OCI-LY7 (cell line): ENCODE results near the gene TTLL10.

Experiments used
- CTCF ChIP-seq: fragments of 200-600 bp; sonication (generic); conservative IDR thresholded peaks from 2 replicates; pipeline ENCODE4 v1.5.1; 2014; ENCODE audit warnings: mild to moderate bottlenecking, antibody characterized with exemption, low read length, moderate library complexity, mixed read lengths
- EZH2phosphoT487 ChIP-seq: fragments of 200-600 bp; sonication (generic); IDR thresholded peaks from 2 replicates; pipeline ENCODE4 v1.6.1; 2018; ENCODE audit warnings: low read depth, borderline replicate concordance, mild to moderate bottlenecking, mixed run types, antibody characterized with exemption, low read length, moderate library complexity, mixed read lengths

- TF ChIP-seq CTCF = no peak
- no peak for TF ChIP-seq EZH2phosphoT487
Observed at GRCh38 chr1:1167841-1168450, 5.7 kb upstream of the TTLL10 start.
